GM12874 (cell line): ENCODE data around the gene CASP7.

Experiments used
- CTCF ChIP-seq: IDR thresholded peaks from 2 replicates; pipeline ENCODE4 v1.5.1; 2011; ENCODE audit warnings: low read depth, mild to moderate bottlenecking, control low read depth, low read length, moderate library complexity; ENCODE audit not compliant: insufficient read depth

The CASP7 gene

GRCh38 chr10:113704637-113705343, 25.1 kb downstream of the CASP7 start:
- peak; percentile 32; the same call in 1 of the 2 replicates for TF ChIP-seq CTCF

- no peak for TF ChIP-seq CTCF
Measured at GRCh38 chr10:113705344-113705652, 25.6 kb downstream of the CASP7 start.

GRCh38 chr10:113706623-113707022, 26.9 kb downstream of the CASP7 start:
- TF ChIP-seq CTCF, result no peak

GRCh38 chr10:113708640-113709039, 28.9 kb downstream of the CASP7 start:
- no peak for TF ChIP-seq CTCF

GRCh38 chr10:113709221-113709838, 29.6 kb downstream of the CASP7 start:
- TF ChIP-seq CTCF, result no peak

GRCh38 chr10:113711142-113711541, 31.4 kb downstream of the CASP7 start:
- TF ChIP-seq CTCF, result no peak

GRCh38 chr10:113712024-113712423, 32.3 kb downstream of the CASP7 start:
- TF ChIP-seq CTCF, result no peak
